K562 (cell line): ENCODE results near the gene LRRC26. TPM values are rescaled to one million over a fixed set of nuclear protein-coding genes. Genes with fewer than 3 reads are reported as not detected.
A peak's percentile ranks its signal among the peaks of the same experiment; 100 is the strongest.

ENCODE experiments used
- ADNP ChIP-seq: fragments of 200-800 bp; sonication (Bioruptor generic); IDR thresholded peaks from 2 replicates; pipeline ENCODE4 v1.6.1; 2016; ENCODE audit warnings: missing genetic modification characterization, missing compliant biosample characterization
- CCAR2 ChIP-seq: fragments of 200-400 bp; formaldehyde crosslinking; IDR thresholded peaks from 2 replicates; pipeline ENCODE4 v1.6.1; 2017; ENCODE audit warnings: mild to moderate bottlenecking, low read depth, low read length
- CEBPZ ChIP-seq: fragments of 150-350 bp; IDR thresholded peaks from 2 replicates; pipeline ENCODE4 v1.6.1; 2014; ENCODE audit warnings: low read depth, mild to moderate bottlenecking, low read length, borderline replicate concordance
- HDAC2 ChIP-seq: fragments of 450-650 bp; IDR thresholded peaks from 2 replicates; pipeline ENCODE4 v1.6.1; 2016; ENCODE audit warnings: mild to moderate bottlenecking
- MED1 ChIP-seq: sonication (generic); formaldehyde crosslinking; IDR thresholded peaks from 2 replicates; pipeline ENCODE4 v1.8.1; 2023; ENCODE audit warnings: missing genetic modification reagents, borderline replicate concordance
- NKRF ChIP-seq: fragments of 450-650 bp; IDR thresholded peaks from 2 replicates; pipeline ENCODE4 v1.6.1; 2016; ENCODE audit warnings: borderline replicate concordance
- PRMT5 ChIP-seq: sonication (generic); formaldehyde crosslinking; IDR thresholded peaks from 2 replicates; pipeline ENCODE4 v1.5.0; 2020; ENCODE audit warnings: missing genetic modification reagents
- SAFB ChIP-seq: fragments of 200-400 bp; formaldehyde crosslinking; IDR thresholded peaks from 2 replicates; pipeline ENCODE4 v1.6.1; 2017; ENCODE audit warnings: low read depth, low read length, borderline replicate concordance
- SIN3B ChIP-seq: fragments of 450-650 bp; IDR thresholded peaks from 2 replicates; pipeline ENCODE4 v1.6.1; 2017; ENCODE audit warnings: low read depth, mild to moderate bottlenecking, moderate library complexity
- SMARCA5 ChIP-seq: fragments of 450-650 bp; IDR thresholded peaks from 2 replicates; pipeline ENCODE4 v1.6.1; 2016
- TAF15 ChIP-seq: fragments of 200-400 bp; formaldehyde crosslinking; IDR thresholded peaks from 2 replicates; pipeline ENCODE4 v1.6.1; 2017; ENCODE audit warnings: mild to moderate bottlenecking, low read depth, low read length, moderate library complexity
- TGIF2 ChIP-seq: sonication (generic); formaldehyde crosslinking; IDR thresholded peaks from 2 replicates; pipeline ENCODE4 v1.8.1; 2022; ENCODE audit warnings: mild to moderate bottlenecking, missing genetic modification reagents, moderate library complexity
- TRIM25 ChIP-seq: fragments of 450-650 bp; IDR thresholded peaks from 2 replicates; pipeline ENCODE4 v1.7.0; 2016; ENCODE audit warnings: borderline replicate concordance
- TRIM28 ChIP-seq: fragments of 450-650 bp; IDR thresholded peaks from 2 replicates; pipeline ENCODE4 v1.6.1; 2017
- ZBTB17 ChIP-seq: fragments of 450-650 bp; formaldehyde crosslinking; IDR thresholded peaks from 2 replicates; pipeline ENCODE4 v1.4.0; 2020; ENCODE audit warnings: mild to moderate bottlenecking
- ZFP30 ChIP-seq: fragments of 250-450 bp; sonication (Bioruptor Pico); IDR thresholded peaks from 2 replicates; pipeline ENCODE4 v1.8.0; 2022; ENCODE audit warnings: moderate library complexity, mild to moderate bottlenecking, inconsistent platforms, borderline replicate concordance
- ZKSCAN3 ChIP-seq: fragments of 250-450 bp; sonication (Bioruptor Pico); IDR thresholded peaks from 2 replicates; pipeline ENCODE4 v1.4.0; 2020
- ZNF12 ChIP-seq: sonication (generic); formaldehyde crosslinking; IDR thresholded peaks from 2 replicates; pipeline ENCODE4 v1.4.0; 2020; ENCODE audit warnings: mild to moderate bottlenecking, missing genetic modification reagents
- ZNF165 ChIP-seq: fragments of 250-450 bp; sonication (Bioruptor Pico); IDR thresholded peaks from 2 replicates; pipeline ENCODE4 v1.4.0; 2020; ENCODE audit warnings: borderline replicate concordance
- ZNF24 ChIP-seq: fragments of 450-650 bp; IDR thresholded peaks from 2 replicates; pipeline ENCODE4 v1.6.1; 2016
- ZNF274 ChIP-seq: IDR thresholded peaks from 2 replicates; pipeline ENCODE4 v1.6.1; 2011; ENCODE audit warnings: low read depth, mild to moderate bottlenecking, low read length, moderate library complexity, borderline replicate concordance
- ZNF57 ChIP-seq: fragments of 450-650 bp; formaldehyde crosslinking; IDR thresholded peaks from 2 replicates; pipeline ENCODE4 v1.4.0; 2020; ENCODE audit warnings: mild to moderate bottlenecking, moderate library complexity
- ZNF717 ChIP-seq: fragments of 250-450 bp; sonication (Bioruptor Pico); IDR thresholded peaks from 2 replicates; pipeline ENCODE4 v1.5.0; 2021
- ZNF75A ChIP-seq: fragments of 450-650 bp; formaldehyde crosslinking; IDR thresholded peaks from 2 replicates; pipeline ENCODE4 v1.4.0; 2020; ENCODE audit warnings: mild to moderate bottlenecking
- ZNF77 ChIP-seq: fragments of 250-450 bp; sonication (Bioruptor Pico); IDR thresholded peaks from 2 replicates; pipeline ENCODE4 v1.5.0; 2020
- polyA plus RNA-seq, 8 experiments: library from polyadenylated mRNA; depleted of rRNA in 4 of 8; stranded (reverse) in 5 of 8; unstranded in 3 of 8; fragments of >200 nt; fragmentation: Nextera tagmentation in 2 of 8; fragmentation: Illumina TruSeq in 1 of 8; extraction: Ambion mirVana in 2 of 8; extraction: Trizol in 1 of 8; gene quantifications; 2 replicates each; pipeline versions ENCODE4 v1.2.1 to v1.2.3, GENCODE V29; 2011 to 2014; ENCODE audit warnings: inconsistent platforms in 1 of 8, missing spikeins in 1 of 8
- total RNA-seq, 7 experiments: library from RNA; depleted of rRNA in 6 of 7; stranded (reverse); fragments of >200 nt in 6 of 7; fragmentation: Illumina TruSeq in 2 of 7; extraction: Trizol in 2 of 7; gene quantifications; 2 replicates each; pipeline versions ENCODE4 v1.2.1 to v1.2.3, GENCODE V29; 2011 to 2021; ENCODE audit warnings: low replicate concordance in 1 of 7

The LRRC26 gene
- total and polyA plus RNA-seq, 9 of the 15 experiments (the other 6 are each of a cell fraction or from before 2014, with no cell fraction given): not detected

GRCh38 chr9:137127301-137128157, 42.3 kb downstream of the LRRC26 start (continued):
- TF ChIP-seq ZBTB17 (CRISPR knock-in tag) (no peak), ZNF165 (CRISPR knock-in tag) (no peak), TGIF2 (no peak), CEBPZ (no peak), SMARCA5 (no peak), ZNF57 (no peak), TAF15 (no peak), HDAC2 (no peak), ZNF75A (CRISPR knock-in tag) (peak; percentile 84), NKRF (peak; percentile 37; the same call in 1 of the 2 replicates), ZFP30 (CRISPR knock-in tag) (no peak), ZNF12 (peak; percentile 61; the same call in 1 of the 2 replicates), ZKSCAN3 (no peak), ZNF77 (CRISPR knock-in tag) (no peak), PRMT5 (CRISPR knock-in tag) (no peak), MED1 (CRISPR knock-in tag) (no peak), SAFB (no peak), TRIM28 (no peak), TRIM25 (no peak), ZNF274 (no peak), ZNF24 (no peak), SIN3B (no peak), CCAR2 (no peak), ZNF717 (CRISPR knock-in tag) (no peak), ADNP (tag) (no peak)
